HEK293 (cell line): Measurements from ENCODE around the gene DDC.
A peak's percentile ranks its signal among the peaks of the same experiment; 100 is the strongest.

Source experiments
- CTCF ChIA-PET: fragments of 350-600 bp; formaldehyde crosslinking; extraction: SDS; loops from one replicate; lab custom pipeline; 2021; ENCODE audit warnings: antibody characterized with exemption; lab: Yijun Ruan, JAX
- POLR2A ChIA-PET: fragments of 300-600 bp; formaldehyde crosslinking; extraction: SDS; loops from one replicate; lab custom pipeline; 2020; ENCODE audit warnings: antibody characterized with exemption, inconsistent platforms; lab: Yijun Ruan, JAX
- H3K27ac ChIP-seq: fragments of 200-500 bp; sonication (Bioruptor generic); 2 replicates; pipeline ENCODE4 v1.5.1; 2014; ENCODE audit warnings: low read depth, low read length, control low read depth, inconsistent platforms; ENCODE audit errors: extremely low read depth
- H3K36me3 ChIP-seq, 2 experiments: fragments of 200-500 bp in 1 of 2; sonication (Bioruptor generic) in 1 of 2; 1 replicate in 1 of 2; 2 replicates in 1 of 2; pipeline ENCODE4 v1.5.1; 2014 to 2017; ENCODE audit warnings: inconsistent platforms in 2 of 2, low read length in 2 of 2; ENCODE audit not compliant: control insufficient read depth in 2 of 2, insufficient read depth in 1 of 2
- H3K4me1 ChIP-seq: fragments of 200-500 bp; sonication (Bioruptor generic); 2 replicates; pipeline ENCODE4 v1.5.1; 2014; ENCODE audit warnings: mild to moderate bottlenecking, low read length, inconsistent platforms; ENCODE audit not compliant: control insufficient read depth, insufficient read depth
- H3K4me3 ChIP-seq: 2 replicates; pipeline ENCODE4 v1.5.1; 2011; ENCODE audit warnings: low read depth, mild to moderate bottlenecking, control low read depth, low read length, moderate library complexity
- H3K9me3 ChIP-seq: fragments of 200-500 bp; sonication (Bioruptor generic); 2 replicates; pipeline ENCODE4 v1.5.1; 2014; ENCODE audit warnings: low read depth, low read length, inconsistent platforms; ENCODE audit not compliant: control insufficient read depth, insufficient read depth
- GFI1B ChIP-seq: fragments of 450-650 bp; formaldehyde crosslinking; IDR thresholded peaks from 2 replicates; pipeline ENCODE4 v1.5.1; 2016; ENCODE audit warnings: missing biosample characterization, missing genetic modification characterization
- GLIS1 ChIP-seq: fragments of 450-650 bp; formaldehyde crosslinking; IDR thresholded peaks from 2 replicates; pipeline ENCODE4 v1.5.1; 2016; ENCODE audit warnings: missing biosample characterization, missing genetic modification characterization
- MEIS1 ChIP-seq: sonication (generic); formaldehyde crosslinking; IDR thresholded peaks from 2 replicates; pipeline ENCODE4 v1.8.1; 2022; ENCODE audit warnings: missing genetic modification reagents, mild to moderate bottlenecking, borderline replicate concordance
- PBX3 ChIP-seq: sonication (generic); formaldehyde crosslinking; IDR thresholded peaks from 2 replicates; pipeline ENCODE4 v1.8.1; 2022; ENCODE audit warnings: mild to moderate bottlenecking, moderate library complexity, missing genetic modification reagents
- SP3 ChIP-seq: fragments of 450-650 bp; formaldehyde crosslinking; IDR thresholded peaks from 2 replicates; pipeline ENCODE4 v1.5.1; 2016; ENCODE audit warnings: missing biosample characterization, missing genetic modification characterization
- ZBTB20 ChIP-seq: fragments of 450-650 bp; formaldehyde crosslinking; IDR thresholded peaks from 2 replicates; pipeline ENCODE4 v1.5.1; 2016; ENCODE audit warnings: missing biosample characterization, missing genetic modification characterization
- ZIC2 ChIP-seq: fragments of 450-650 bp; formaldehyde crosslinking; IDR thresholded peaks from 2 replicates; pipeline ENCODE4 v1.5.1; 2016; ENCODE audit warnings: missing biosample characterization, missing genetic modification characterization
- ZNF10 ChIP-seq: fragments of 450-650 bp; formaldehyde crosslinking; IDR thresholded peaks from 2 replicates; pipeline ENCODE4 v1.5.1; 2017; ENCODE audit warnings: missing biosample characterization, missing genetic modification characterization
- ZNF146 ChIP-seq: fragments of 450-650 bp; formaldehyde crosslinking; IDR thresholded peaks from 2 replicates; pipeline ENCODE4 v1.5.1; 2016; ENCODE audit warnings: missing biosample characterization, missing genetic modification characterization
- ZNF280D ChIP-seq: fragments of 450-650 bp; formaldehyde crosslinking; IDR thresholded peaks from 2 replicates; pipeline ENCODE4 v1.5.1; 2016; ENCODE audit warnings: missing biosample characterization, missing genetic modification characterization
- ZNF544 ChIP-seq: fragments of 450-650 bp; formaldehyde crosslinking; IDR thresholded peaks from 2 replicates; pipeline ENCODE4 v1.5.0; 2017; ENCODE audit warnings: missing biosample characterization, missing genetic modification characterization
- ZNF843 ChIP-seq: fragments of 450-650 bp; formaldehyde crosslinking; IDR thresholded peaks from 2 replicates; pipeline ENCODE4 v1.5.1; 2016; ENCODE audit warnings: missing biosample characterization, missing genetic modification characterization
- ZSCAN18 ChIP-seq: fragments of 450-650 bp; formaldehyde crosslinking; IDR thresholded peaks from 2 replicates; pipeline ENCODE4 v1.5.1; 2016; ENCODE audit warnings: missing biosample characterization, missing genetic modification characterization
- ZXDB ChIP-seq: fragments of 450-650 bp; formaldehyde crosslinking; IDR thresholded peaks from 2 replicates; pipeline ENCODE4 v1.5.1; 2016; ENCODE audit warnings: missing biosample characterization, missing genetic modification characterization
- TF ChIP-seq, protein P1 (sequence below): fragments of 450-650 bp; formaldehyde crosslinking; IDR thresholded peaks from 2 replicates; pipeline ENCODE4; 2016; ENCODE audit warnings: missing biosample characterization, missing genetic modification characterization
- TF ChIP-seq, protein P2 (sequence below): fragments of 450-650 bp; formaldehyde crosslinking; IDR thresholded peaks from 2 replicates; pipeline ENCODE4 v1.5.1; 2016; ENCODE audit warnings: missing biosample characterization, missing genetic modification characterization
- TF ChIP-seq, protein P3 (sequence below): IDR thresholded peaks from 2 replicates; pipeline ENCODE4 v1.6.1; 2011; ENCODE audit warnings: mild to moderate bottlenecking, low read depth, low read length, borderline replicate concordance
- TF ChIP-seq, protein P4 (sequence below): fragments of 450-650 bp; formaldehyde crosslinking; IDR thresholded peaks from 2 replicates; pipeline ENCODE4 v1.5.1; 2016; ENCODE audit warnings: missing biosample characterization, missing genetic modification characterization

The DDC gene

DNA sequence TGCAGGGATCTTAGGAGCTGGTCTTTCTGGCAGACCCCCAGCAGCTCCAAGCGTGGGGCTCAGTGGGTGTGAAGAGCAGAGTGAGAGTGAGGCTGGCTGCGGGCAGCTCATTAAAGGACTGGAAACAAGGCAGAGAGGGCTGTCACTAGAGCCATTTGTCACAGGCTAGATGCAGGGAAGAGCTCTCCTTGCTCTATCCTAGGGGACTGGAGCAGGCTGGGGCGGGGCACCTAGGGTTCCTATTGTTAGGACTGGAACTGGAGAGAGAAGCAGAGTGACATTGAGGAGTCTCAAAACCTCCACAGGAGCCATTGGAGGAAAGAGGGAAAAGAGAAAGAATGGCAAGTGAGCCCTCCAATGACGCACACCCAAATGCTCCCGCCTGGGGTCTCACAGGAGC lies 772 bp upstream of the DDC start:
- Histone ChIP-seq H3K9me3 (no peaks in the 10 kb centered on the region), H3K4me1 (no peaks in the 10 kb centered on the region), H3K27ac (no peak overlapping the region), H3K36me3 (no peaks in the 10 kb centered on the region), H3K4me3 (no peak overlapping the region)
- POLR2A ChIA-PET: no interaction called here
- CTCF ChIA-PET: interaction anchor here (0.6 kb wide), 3 partner anchors 31 to 520 kb away, joined by 3 to 8 read pairs (median 3); no protein-coding TSS in a partner anchor
- TF ChIP-seq ZNF280D (tag by site-specific recombination): no peak
- peak; percentile 27; the same call in 1 of the 2 replicates for TF ChIP-seq GLIS1 (tag by site-specific recombination)
- TF ChIP-seq ZIC2 (tag by site-specific recombination): peak; percentile 29; the same call in 1 of the 2 replicates

- H3K27ac ChIP-seq: no peak overlapping the region
- H3K36me3 ChIP-seq: no peaks in the 10 kb centered on the region
- TF ChIP-seq ZNF843 (tag by site-specific recombination): no peak
- no peak for TF ChIP-seq ZNF10 (tag by site-specific recombination)
- no peak for TF ChIP-seq GFI1B
- TF ChIP-seq, protein P1, sequence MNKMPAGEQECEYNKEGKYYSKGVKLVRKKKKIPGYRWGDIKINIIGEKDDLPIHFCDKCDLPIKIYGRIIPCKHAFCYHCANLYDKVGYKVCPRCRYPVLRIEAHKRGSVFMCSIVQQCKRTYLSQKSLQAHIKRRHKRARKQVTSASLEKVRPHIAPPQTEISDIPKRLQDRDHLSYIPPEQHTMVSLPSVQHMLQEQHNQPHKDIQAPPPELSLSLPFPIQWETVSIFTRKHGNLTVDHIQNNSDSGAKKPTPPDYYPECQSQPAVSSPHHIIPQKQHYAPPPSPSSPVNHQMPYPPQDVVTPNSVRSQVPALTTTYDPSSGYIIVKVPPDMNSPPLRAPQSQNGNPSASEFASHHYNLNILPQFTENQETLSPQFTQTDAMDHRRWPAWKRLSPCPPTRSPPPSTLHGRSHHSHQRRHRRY (tag by site-specific recombination): no peak
- TF ChIP-seq SP3: no peak
- no peak for TF ChIP-seq ZNF544
- TF ChIP-seq, protein P2, sequence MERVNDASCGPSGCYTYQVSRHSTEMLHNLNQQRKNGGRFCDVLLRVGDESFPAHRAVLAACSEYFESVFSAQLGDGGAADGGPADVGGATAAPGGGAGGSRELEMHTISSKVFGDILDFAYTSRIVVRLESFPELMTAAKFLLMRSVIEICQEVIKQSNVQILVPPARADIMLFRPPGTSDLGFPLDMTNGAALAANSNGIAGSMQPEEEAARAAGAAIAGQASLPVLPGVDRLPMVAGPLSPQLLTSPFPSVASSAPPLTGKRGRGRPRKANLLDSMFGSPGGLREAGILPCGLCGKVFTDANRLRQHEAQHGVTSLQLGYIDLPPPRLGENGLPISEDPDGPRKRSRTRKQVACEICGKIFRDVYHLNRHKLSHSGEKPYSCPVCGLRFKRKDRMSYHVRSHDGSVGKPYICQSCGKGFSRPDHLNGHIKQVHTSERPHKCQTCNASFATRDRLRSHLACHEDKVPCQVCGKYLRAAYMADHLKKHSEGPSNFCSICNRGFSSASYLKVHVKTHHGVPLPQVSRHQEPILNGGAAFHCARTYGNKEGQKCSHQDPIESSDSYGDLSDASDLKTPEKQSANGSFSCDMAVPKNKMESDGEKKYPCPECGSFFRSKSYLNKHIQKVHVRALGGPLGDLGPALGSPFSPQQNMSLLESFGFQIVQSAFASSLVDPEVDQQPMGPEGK: no peak
- no peak for TF ChIP-seq ZXDB
- TF ChIP-seq, protein P3, sequence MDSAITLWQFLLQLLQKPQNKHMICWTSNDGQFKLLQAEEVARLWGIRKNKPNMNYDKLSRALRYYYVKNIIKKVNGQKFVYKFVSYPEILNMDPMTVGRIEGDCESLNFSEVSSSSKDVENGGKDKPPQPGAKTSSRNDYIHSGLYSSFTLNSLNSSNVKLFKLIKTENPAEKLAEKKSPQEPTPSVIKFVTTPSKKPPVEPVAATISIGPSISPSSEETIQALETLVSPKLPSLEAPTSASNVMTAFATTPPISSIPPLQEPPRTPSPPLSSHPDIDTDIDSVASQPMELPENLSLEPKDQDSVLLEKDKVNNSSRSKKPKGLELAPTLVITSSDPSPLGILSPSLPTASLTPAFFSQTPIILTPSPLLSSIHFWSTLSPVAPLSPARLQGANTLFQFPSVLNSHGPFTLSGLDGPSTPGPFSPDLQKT: no peak
- no peak for TF ChIP-seq ZBTB20
- no peak for TF ChIP-seq PBX3 (CRISPR knock-in tag)
- TF ChIP-seq ZSCAN18 (tag by site-specific recombination): no peak
- no peak for TF ChIP-seq MEIS1 (CRISPR knock-in tag)
- TF ChIP-seq, protein P4, sequence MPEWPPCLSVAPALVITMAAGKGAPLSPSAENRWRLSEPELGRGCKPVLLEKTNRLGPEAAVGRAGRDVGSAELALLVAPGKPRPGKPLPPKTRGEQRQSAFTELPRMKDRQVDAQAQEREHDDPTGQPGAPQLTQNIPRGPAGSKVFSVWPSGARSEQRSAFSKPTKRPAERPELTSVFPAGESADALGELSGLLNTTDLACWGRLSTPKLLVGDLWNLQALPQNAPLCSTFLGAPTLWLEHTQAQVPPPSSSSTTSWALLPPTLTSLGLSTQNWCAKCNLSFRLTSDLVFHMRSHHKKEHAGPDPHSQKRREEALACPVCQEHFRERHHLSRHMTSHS: no peak
- TF ChIP-seq ZNF146 (tag by site-specific recombination): no peak
- TF ChIP-seq, all 188 proteins: peak for 0
- POLR2A ChIA-PET: no interaction called here
- CTCF ChIA-PET: interaction anchor here (0.6 kb wide), 3 partner anchors 31 to 643 kb away, joined by 3 to 8 read pairs (median 3); no protein-coding TSS in a partner anchor
- Histone ChIP-seq H3K9me3 (no peaks in the 10 kb centered on the region), H3K4me1 (no peaks in the 10 kb centered on the region), H3K4me3 (no peak overlapping the region)
These were observed 333 bp upstream of the DDC start for GRCh38 chr7:50565559-50565916.
